Psoas muscle (tissue), 8 donors: ENCODE results near the gene MAP4K4. TPM values are rescaled to one million over a fixed set of nuclear protein-coding genes. Genes with fewer than 3 reads are reported as not detected.

Experiments
- ATAC-seq, 4 donors: fragments of 200-7000 bp; cut with Tn5 transposase; one replicate each; pipeline ENCODE4 v1.9.1; 2020; ENCODE audit warnings: moderate library complexity in 3 of 4, mild to moderate bottlenecking in 2 of 4
- DNase-seq, 2 donors: peaks; one replicate each; pipeline ENCODE4 v3.0.0-alpha.2; 2020
- H3K27ac ChIP-seq: fragments of 200-600 bp; one replicate; pipeline ENCODE4 v1.8.0; 2022
- H3K27me3 ChIP-seq, 3 donors: fragments of 200-600 bp in 1 of 3; one replicate each; pipeline versions ENCODE4 v1.6.1 to v1.8.0; 2013 to 2022; ENCODE audit warnings: low read length in 2 of 3, mild to moderate bottlenecking in 2 of 3, moderate library complexity in 1 of 3; ENCODE audit not compliant: insufficient read depth in 3 of 3
- H3K36me3 ChIP-seq, 2 donors: fragments of 200-600 bp in 1 of 2; one replicate each; pipeline versions ENCODE4 v1.6.1 to v1.8.0; 2013 to 2022; ENCODE audit warnings: low read depth in 1 of 2, mild to moderate bottlenecking in 1 of 2, moderate library complexity in 1 of 2; ENCODE audit not compliant: insufficient read depth in 1 of 2
- H3K4me1 ChIP-seq: fragments of 200-600 bp; one replicate; pipeline ENCODE4 v1.8.0; 2022
- H3K4me3 ChIP-seq: fragments of 200-600 bp; one replicate; pipeline ENCODE4 v1.8.0; 2022; ENCODE audit warnings: mild to moderate bottlenecking
- H3K9me3 ChIP-seq: fragments of 200-600 bp; one replicate; pipeline ENCODE4 v1.8.0; 2022
- WGBS, 3 donors: extraction: QIAGEN DNeasy Blood & Tissue Kit; methylation state at CpG; one replicate each; pipeline versions ENCODE4 v1.1.6 to v1.1.7; 2013; 5-methylcytosine and 5-hydroxymethylcytosine counted together
- intact Hi-C, 2 donors: fragments of 100-400 bp; cut with DNase I; formaldehyde crosslinking; loops; one replicate each; pipeline versions ENCODE4 v1.11.0 to v1.14.2; 2022
- polyA plus RNA-seq, 3 donors: library from polyadenylated mRNA; stranded (reverse); fragments of 200-250 nt; gene quantifications; one replicate each; pipeline ENCODE4 v1.2.3, GENCODE V29; 2013
- total RNA-seq, 4 donors: library from RNA; stranded (reverse); fragmentation: NEBNext Ultra II Directional in 2 of 4; extraction: Animal tissue kit (Norgen Biotek cat#: 25700) in 2 of 4; gene quantifications; one replicate each; pipeline versions ENCODE4 v1.2.1 to v1.2.4, GENCODE V29; 2021 to 2023
- TF ChIP-seq, protein P1 (sequence below): fragments of 200-600 bp; IDR thresholded peaks from one replicate; pipeline ENCODE4 v1.8.0; 2022; ENCODE audit warnings: antibody characterized with exemption
- donor health status: healthy with polysubstance abuse.
- donor health status: DM: no; HTN: no; CAD: no; lungs with moderate emphysema.
- donor health status: Bipolar disorder and iron deficiency.
- donor health status: healthy.
- donor health status: DM: yes; HTN: yes; CAD: no.
- donor health status: DM: no; HTN: no; CAD: no.
- donor health status: DM: no; HTN: no; CAD: no.
- donor health status: DM: yes; HTN: yes; CAD: no.

The MAP4K4 gene
- total and polyA plus RNA-seq, 7 donors = 20.1 to 99.9 (median 80.4) TPM

DNA sequence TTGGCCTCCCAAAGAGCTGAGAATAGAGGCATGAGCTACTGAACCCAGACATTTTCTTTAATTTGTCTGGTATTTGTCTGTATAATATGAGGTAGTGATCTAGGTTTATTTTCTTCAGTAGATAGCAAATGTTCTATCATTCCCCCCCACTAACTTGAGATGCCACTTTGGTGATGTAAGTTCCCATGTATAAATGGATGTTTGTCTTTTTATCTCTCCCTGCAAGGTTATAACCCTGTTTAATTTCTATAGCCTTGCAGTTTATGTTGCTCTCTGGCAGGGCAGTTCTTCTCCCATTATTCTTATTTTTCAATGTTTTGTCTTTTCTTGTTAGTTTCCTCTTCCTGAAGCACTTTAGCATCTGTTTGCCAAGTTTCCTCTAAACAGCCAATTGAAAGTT, 39.1 kb upstream of the MAP4K4 start:
- intact Hi-C loops = no loop called here
- TF ChIP-seq, protein P1, sequence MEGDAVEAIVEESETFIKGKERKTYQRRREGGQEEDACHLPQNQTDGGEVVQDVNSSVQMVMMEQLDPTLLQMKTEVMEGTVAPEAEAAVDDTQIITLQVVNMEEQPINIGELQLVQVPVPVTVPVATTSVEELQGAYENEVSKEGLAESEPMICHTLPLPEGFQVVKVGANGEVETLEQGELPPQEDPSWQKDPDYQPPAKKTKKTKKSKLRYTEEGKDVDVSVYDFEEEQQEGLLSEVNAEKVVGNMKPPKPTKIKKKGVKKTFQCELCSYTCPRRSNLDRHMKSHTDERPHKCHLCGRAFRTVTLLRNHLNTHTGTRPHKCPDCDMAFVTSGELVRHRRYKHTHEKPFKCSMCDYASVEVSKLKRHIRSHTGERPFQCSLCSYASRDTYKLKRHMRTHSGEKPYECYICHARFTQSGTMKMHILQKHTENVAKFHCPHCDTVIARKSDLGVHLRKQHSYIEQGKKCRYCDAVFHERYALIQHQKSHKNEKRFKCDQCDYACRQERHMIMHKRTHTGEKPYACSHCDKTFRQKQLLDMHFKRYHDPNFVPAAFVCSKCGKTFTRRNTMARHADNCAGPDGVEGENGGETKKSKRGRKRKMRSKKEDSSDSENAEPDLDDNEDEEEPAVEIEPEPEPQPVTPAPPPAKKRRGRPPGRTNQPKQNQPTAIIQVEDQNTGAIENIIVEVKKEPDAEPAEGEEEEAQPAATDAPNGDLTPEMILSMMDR = no peak
- ATAC-seq = no peak
- Histone ChIP-seq H3K36me3 (no peaks in the 10 kb centered on the region), H3K4me1 (no peaks in the 10 kb centered on the region), H3K27ac (no peak overlapping the region), H3K4me3 (no peak overlapping the region), H3K27me3 (no peaks in the 10 kb centered on the region), H3K9me3 (no peaks in the 10 kb centered on the region)
- no peak for DNase-seq

DNA sequence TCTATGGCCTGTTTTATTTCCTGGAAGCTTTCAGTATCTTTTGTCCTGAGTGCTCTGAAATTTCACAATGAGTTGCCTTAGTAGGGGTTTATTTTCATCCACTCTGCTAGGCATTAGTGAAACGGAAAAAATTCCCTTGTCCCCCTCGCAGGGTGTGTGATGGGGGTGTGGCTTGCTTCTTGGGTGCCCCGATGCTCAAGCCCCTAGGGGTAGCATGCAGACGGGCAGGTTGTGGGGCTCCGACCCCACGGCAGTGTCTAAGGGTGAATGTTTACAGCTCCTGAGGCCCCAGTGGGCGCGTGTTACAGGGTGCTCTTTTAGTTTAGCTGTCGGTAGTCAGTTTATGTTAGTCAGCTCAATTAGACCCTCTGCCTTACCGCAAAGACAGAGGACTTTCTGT, 32.2 kb upstream of the MAP4K4 start:
- no peak overlapping the region for H3K27ac ChIP-seq
- H3K27me3 ChIP-seq = no peaks in the 10 kb centered on the region
- H3K4me3 ChIP-seq = no peak overlapping the region
- TF ChIP-seq, protein P1 = no peak
- no peaks in the 10 kb centered on the region for H3K36me3 ChIP-seq
- no peaks in the 10 kb centered on the region for H3K4me1 ChIP-seq
- H3K9me3 ChIP-seq = no peaks in the 10 kb centered on the region
- 83 to 87% (median 86%) methylated on average over 10 of the region's 10 CpGs for WGBS, 3 donors
- DNase-seq = no peak
- intact Hi-C loops = no loop called here
- ATAC-seq = no peak

DNA sequence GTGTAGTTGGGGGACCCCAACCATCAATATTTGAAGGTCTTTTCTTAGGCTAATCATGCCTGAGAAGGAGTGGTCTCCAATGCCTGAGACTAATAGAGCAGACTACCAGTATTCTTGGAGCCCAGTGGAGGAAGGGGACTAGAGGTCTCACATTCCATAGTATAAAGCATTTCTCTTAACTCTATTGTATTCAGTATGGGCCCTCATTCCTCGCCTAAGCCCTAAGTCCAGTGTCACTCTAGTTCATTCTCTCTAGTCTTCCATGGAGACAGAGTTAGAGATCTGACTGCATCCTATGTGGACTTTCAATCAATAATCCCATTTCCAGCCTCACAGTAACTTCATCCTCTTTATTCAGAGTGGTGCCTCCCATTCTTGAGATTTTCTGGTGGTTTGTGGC, 29.7 kb upstream of the MAP4K4 start:
- ATAC-seq (no peak), DNase-seq (no peak)
- TF ChIP-seq, protein P1 = no peak
- intact Hi-C loops = no loop called here
- Histone ChIP-seq H3K4me1 (no peaks in the 10 kb centered on the region), H3K27me3 (no peaks in the 10 kb centered on the region), H3K4me3 (no peak overlapping the region), H3K27ac (no peak overlapping the region), H3K36me3 (no peaks in the 10 kb centered on the region), H3K9me3 (peaks cover 13% of the 10 kb centered on the region)
- 89 to 100% (median 95%) methylated on average over 1 of the region's 1 CpG for WGBS, 3 donors

DNA sequence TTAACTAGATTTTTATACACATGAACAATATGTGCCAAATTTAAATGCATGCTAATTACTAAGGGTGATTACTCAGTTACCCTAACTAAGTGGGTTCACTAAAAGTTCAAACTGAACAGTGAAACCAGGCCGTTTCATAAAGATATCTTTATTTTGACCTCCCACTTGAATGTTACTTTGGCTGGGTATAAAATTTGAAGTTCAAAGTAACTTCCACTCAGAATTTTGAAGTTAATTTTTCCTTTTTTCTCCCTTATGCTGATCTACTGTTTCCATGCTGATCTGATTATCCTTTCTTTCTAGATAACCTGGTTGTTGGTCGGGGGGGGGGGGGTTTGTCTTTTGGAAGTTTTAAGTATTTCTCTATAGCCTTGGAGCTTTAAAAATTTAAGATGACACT, 25.5 kb upstream of the MAP4K4 start:
- TF ChIP-seq, protein P1 = no peak
- 50 to 69% (median 60%) methylated on average over 2 of the region's 2 CpGs for WGBS, 3 donors
- intact Hi-C loops = no loop called here

DNA sequence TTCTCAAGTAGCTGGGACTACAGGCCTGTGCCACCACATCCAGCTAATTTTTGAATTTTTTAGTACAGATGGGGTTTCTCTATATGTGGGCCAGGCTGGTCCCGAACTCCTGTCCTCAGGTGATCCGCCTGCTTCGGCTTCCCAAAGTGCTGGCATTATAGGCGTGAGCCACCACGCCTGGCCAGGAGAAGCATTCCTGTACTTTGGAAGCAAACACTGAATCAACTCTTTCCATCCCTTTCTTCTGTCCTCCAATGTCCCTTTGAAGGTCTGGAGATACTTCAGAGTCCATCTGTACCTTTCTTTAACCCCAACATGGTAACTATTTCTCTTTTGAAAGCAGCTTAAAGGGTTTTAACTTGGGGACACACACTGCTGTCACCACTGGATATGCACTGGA, 23.6 kb upstream of the MAP4K4 start:
- TF ChIP-seq, protein P1 = no peak
- H3K4me3 ChIP-seq = no peak overlapping the region
- H3K27me3 ChIP-seq = no peaks in the 10 kb centered on the region
- no peak overlapping the region for H3K27ac ChIP-seq
- no peaks in the 10 kb centered on the region for H3K36me3 ChIP-seq
- 95 to 99% (median 97%) methylated on average over 5 of the region's 5 CpGs for WGBS, 3 donors
- peaks cover 15% of the 10 kb centered on the region for H3K9me3 ChIP-seq
- DNase-seq = no peak
- H3K4me1 ChIP-seq = no peaks in the 10 kb centered on the region
- intact Hi-C loops = no loop called here
- no peak for ATAC-seq

More for the DNA sequence above, 25.5 kb upstream of the MAP4K4 start:
- ATAC-seq (no peak), DNase-seq (no peak)
- no peaks in the 10 kb centered on the region for H3K4me1 ChIP-seq
- H3K9me3 ChIP-seq = peaks cover 15% of the 10 kb centered on the region
- no peaks in the 10 kb centered on the region for H3K27me3 ChIP-seq
- H3K27ac ChIP-seq = no peak overlapping the region
- no peaks in the 10 kb centered on the region for H3K36me3 ChIP-seq
- H3K4me3 ChIP-seq = no peak overlapping the region
